Measurements from ENCODE around the gene CLDN6. TPM values are rescaled to one million over a fixed set of nuclear protein-coding genes. Genes with fewer than 3 reads are reported as not detected.
"Not testable (repeated sequence)": the region's sequence is repeated elsewhere in the genome, so short reads cannot be mapped to it uniquely, and the experiment has no call there.

The CLDN6 gene
- total RNA-seq, 3 donors from 2014 or later (not counting 1 experiment from before 2014, with no cell fraction given) = not detected

- ATAC-seq (no peak), DNase-seq (peak in 1 of 2 donors; percentile 50)
- Mint-ChIP-seq H3K36me3 (no peaks in the 10 kb centered on the region), H3K27me3 (ENCODE audit: low read depth in 2 of 2) (no peaks in the 10 kb centered on the region), H3K4me1 (peaks cover 39 to 64% of the 10 kb centered on the region in 2 donors), H3K4me3 (peak overlapping the region; percentile 83), H3K27ac (peak overlapping the region; percentile 84 to 89), H3K9me3 (no peaks in the 10 kb centered on the region)
- no peaks in the 10 kb centered on the region for H3K27me3 ChIP-seq (ENCODE audit: control insufficient read depth, insufficient read depth, low read length)
- H3K4me1 ChIP-seq (ENCODE audit: control insufficient read depth, insufficient read depth, low read length) = peaks cover 78% of the 10 kb centered on the region
- no peak for TF ChIP-seq CTCF (IDR thresholded peaks at IDR 0.05)
- no peak overlapping the region for H3K4me3 ChIP-seq (ENCODE audit: low read length)
- peak overlapping the region; percentile 30 for H3K27ac ChIP-seq (ENCODE audit: low read length)
- no peaks in the 10 kb centered on the region for H3K9me3 ChIP-seq (ENCODE audit: control insufficient read depth, insufficient read depth, low read length)
- peaks cover 15% of the 10 kb centered on the region for H3K36me3 ChIP-seq (ENCODE audit: control insufficient read depth, insufficient read depth, low read length)
- WGBS (ENCODE audit: insufficient coverage) = 46% methylated on average over 16 of the region's 17 CpGs
- intact Hi-C loops (cut with micrococcal nuclease) = loop anchor here (5.0 kb wide), 1 partner anchor 42 kb away; the partner anchor contains the start of gene ZSCAN10
These were observed 37.2 kb upstream of the CLDN6 start for GRCh38 chr16:3054965-3055733.

- Histone ChIP-seq H3K36me3 (ENCODE audit: control insufficient read depth, insufficient read depth, low read length) (peaks cover 15% of the 10 kb centered on the region), H3K4me1 (ENCODE audit: control insufficient read depth, insufficient read depth, low read length) (peaks cover 86% of the 10 kb centered on the region)
- H3K36me3 Mint-ChIP-seq; H3K27ac Mint-ChIP-seq; H3K9me3 ChIP-seq (ENCODE audit: control insufficient read depth, insufficient read depth, low read length); H3K9me3 Mint-ChIP-seq; H3K27me3 ChIP-seq (ENCODE audit: control insufficient read depth, insufficient read depth, low read length); H3K27me3 Mint-ChIP-seq (ENCODE audit: low read depth in 2 of 2); H3K4me3 ChIP-seq (ENCODE audit: low read length); H3K27ac ChIP-seq (ENCODE audit: low read length); intact Hi-C loops (cut with micrococcal nuclease); H3K4me3 Mint-ChIP-seq: not testable (repeated sequence)
- peak; percentile 6 to 67 (median 62) for ATAC-seq
- WGBS (ENCODE audit: insufficient coverage) = 81% methylated on average over 7 of the region's 13 CpGs
- H3K4me1 Mint-ChIP-seq = peaks cover 35 to 60% of the 10 kb centered on the region in 2 donors
- peak in 1 of 2 donors; percentile 43 for DNase-seq
These were observed 35.3 kb upstream of the CLDN6 start for GRCh38 chr16:3053330-3053710.

- H3K9me3 Mint-ChIP-seq; H3K4me3 ChIP-seq (ENCODE audit: low read length); intact Hi-C loops (cut with micrococcal nuclease); H3K9me3 ChIP-seq (ENCODE audit: control insufficient read depth, insufficient read depth, low read length); H3K4me3 Mint-ChIP-seq; H3K27me3 ChIP-seq (ENCODE audit: control insufficient read depth, insufficient read depth, low read length); H3K27ac ChIP-seq (ENCODE audit: low read length); DNase-seq; H3K36me3 Mint-ChIP-seq: not testable (repeated sequence)
- Histone ChIP-seq H3K36me3 (ENCODE audit: control insufficient read depth, insufficient read depth, low read length) (peaks cover 15% of the 10 kb centered on the region), H3K4me1 (ENCODE audit: control insufficient read depth, insufficient read depth, low read length) (peaks cover 82% of the 10 kb centered on the region)
- 100% methylated on average over 3 of the region's 12 CpGs for WGBS (ENCODE audit: insufficient coverage)
- H3K4me1 Mint-ChIP-seq = peaks cover 39 to 63% of the 10 kb centered on the region in 2 donors
- peak overlapping the region; percentile 54 to 77 for H3K27ac Mint-ChIP-seq
- peaks cover 5 to 13% of the 10 kb centered on the region in 2 donors for H3K27me3 Mint-ChIP-seq (ENCODE audit: low read depth in 2 of 2)
- peak in 2 of 3 donors; percentile 66 to 68 for ATAC-seq
These were observed 34.8 kb upstream of the CLDN6 start for GRCh38 chr16:3052571-3053329.

- Histone ChIP-seq H3K9me3 (ENCODE audit: control insufficient read depth, insufficient read depth, low read length) (no peaks in the 10 kb centered on the region), H3K4me1 (ENCODE audit: control insufficient read depth, insufficient read depth, low read length) (peaks cover 80% of the 10 kb centered on the region), H3K4me3 (ENCODE audit: low read length) (no peak overlapping the region), H3K36me3 (ENCODE audit: control insufficient read depth, insufficient read depth, low read length) (peaks cover 7% of the 10 kb centered on the region), H3K27me3 (ENCODE audit: control insufficient read depth, insufficient read depth, low read length) (peaks cover 6% of the 10 kb centered on the region), H3K27ac (ENCODE audit: low read length) (no peak overlapping the region)
- intact Hi-C loops (cut with micrococcal nuclease) = no loop called here
- no peak overlapping the region for H3K4me3 Mint-ChIP-seq
- no peak overlapping the region for H3K27ac Mint-ChIP-seq
- H3K36me3 Mint-ChIP-seq = no peaks in the 10 kb centered on the region
- WGBS (ENCODE audit: insufficient coverage) = 84% methylated on average over 8 of the region's 9 CpGs
- no peaks in the 10 kb centered on the region for H3K9me3 Mint-ChIP-seq
- peaks cover 39 to 58% of the 10 kb centered on the region in 2 donors for H3K4me1 Mint-ChIP-seq
- ATAC-seq (no peak), DNase-seq (no peak)
- peaks cover 5 to 13% of the 10 kb centered on the region in 2 donors for H3K27me3 Mint-ChIP-seq (ENCODE audit: low read depth in 2 of 2)
- TF ChIP-seq CTCF (IDR thresholded peaks at IDR 0.05) = no peak
These were observed 33.5 kb upstream of the CLDN6 start for GRCh38 chr16:3051494-3051893.
